Thoracic aorta (tissue), 2 donors: ENCODE measurements around the gene ADGRA1. TPM values are rescaled to one million over a fixed set of nuclear protein-coding genes. Genes with fewer than 3 reads are reported as not detected.

ENCODE experiments used
- ATAC-seq: fragments of 150-250 bp; one replicate; pipeline ENCODE4 v1.8.0; 2017; ENCODE audit warnings: low read depth; ENCODE audit not compliant: insufficient number of reproducible peaks, low FRiP score
- DNase-seq: peaks from one replicate; pipeline ENCODE4 v3.0.0-alpha.2; 2020; ENCODE audit warnings: low spot score
- H3K27ac ChIP-seq, 2 donors: fragments of 200-600 bp; sonication (generic); 1 replicate in 1 of 2; 2 replicates in 1 of 2; pipeline ENCODE4 v1.5.1; 2016; ENCODE audit warnings: mild to moderate bottlenecking in 2 of 2, moderate library complexity in 2 of 2
- H3K27me3 ChIP-seq: fragments of 200-600 bp; sonication (generic); replicated peaks from 2 replicates; pipeline ENCODE4 v1.6.0; 2016; ENCODE audit warnings: mild to moderate bottlenecking; ENCODE audit not compliant: insufficient read depth
- H3K36me3 ChIP-seq: fragments of 200-600 bp; sonication (generic); one replicate; pipeline ENCODE4 v1.5.1; 2016
- H3K4me1 ChIP-seq, 2 donors: fragments of 200-600 bp; sonication (generic); 1 replicate in 1 of 2; 2 replicates in 1 of 2; pipeline versions ENCODE4 v1.5.1 to v1.6.0; 2016; ENCODE audit warnings: low read depth in 2 of 2, mild to moderate bottlenecking in 1 of 2; ENCODE audit not compliant: control insufficient read depth in 1 of 2
- H3K4me3 ChIP-seq: fragments of 200-600 bp; sonication (generic); 2 replicates; pipeline ENCODE4 v1.5.1; 2016; ENCODE audit warnings: mild to moderate bottlenecking
- H3K9me3 ChIP-seq: fragments of 200-600 bp; sonication (generic); 2 replicates; pipeline ENCODE4 v1.5.1; 2016
- total RNA-seq, 2 donors: library from RNA; depleted of rRNA; stranded (reverse); fragments of >200 nt; gene quantifications; one replicate each; pipeline versions ENCODE4 v1.1.0 to v1.2.3, GENCODE V29; 2016
- TF ChIP-seq, protein P1 (sequence below): fragments of 200-600 bp; sonication (generic); IDR thresholded peaks from one replicate; pipeline ENCODE4 v1.5.1; 2019; ENCODE audit warnings: antibody characterized with exemption

Gene ADGRA1
- total RNA-seq, 2 donors from 2014 or later: not detected

DNA sequence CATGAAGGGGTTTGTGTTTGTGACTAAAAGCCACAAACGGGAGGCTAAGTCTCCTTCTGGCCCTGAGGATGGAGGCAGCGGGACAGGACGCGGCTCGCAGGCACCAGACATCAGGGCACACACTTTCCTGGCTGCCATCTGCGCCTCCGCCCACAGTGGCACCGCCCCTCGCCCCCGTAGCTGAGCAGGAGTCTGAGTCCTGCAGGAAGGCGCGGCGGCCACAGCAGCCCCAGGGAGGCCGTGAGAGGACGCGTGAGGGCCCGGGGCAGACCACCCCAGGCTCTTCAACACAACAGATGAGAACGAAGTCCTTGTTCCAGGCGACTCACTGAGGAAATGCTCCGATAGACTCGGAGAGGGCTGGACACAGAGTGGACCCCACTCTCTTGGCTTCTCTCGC lies 6.6 kb downstream of the ADGRA1 start:
- ATAC-seq (no peak), DNase-seq (no peak)
- TF ChIP-seq, protein P1, sequence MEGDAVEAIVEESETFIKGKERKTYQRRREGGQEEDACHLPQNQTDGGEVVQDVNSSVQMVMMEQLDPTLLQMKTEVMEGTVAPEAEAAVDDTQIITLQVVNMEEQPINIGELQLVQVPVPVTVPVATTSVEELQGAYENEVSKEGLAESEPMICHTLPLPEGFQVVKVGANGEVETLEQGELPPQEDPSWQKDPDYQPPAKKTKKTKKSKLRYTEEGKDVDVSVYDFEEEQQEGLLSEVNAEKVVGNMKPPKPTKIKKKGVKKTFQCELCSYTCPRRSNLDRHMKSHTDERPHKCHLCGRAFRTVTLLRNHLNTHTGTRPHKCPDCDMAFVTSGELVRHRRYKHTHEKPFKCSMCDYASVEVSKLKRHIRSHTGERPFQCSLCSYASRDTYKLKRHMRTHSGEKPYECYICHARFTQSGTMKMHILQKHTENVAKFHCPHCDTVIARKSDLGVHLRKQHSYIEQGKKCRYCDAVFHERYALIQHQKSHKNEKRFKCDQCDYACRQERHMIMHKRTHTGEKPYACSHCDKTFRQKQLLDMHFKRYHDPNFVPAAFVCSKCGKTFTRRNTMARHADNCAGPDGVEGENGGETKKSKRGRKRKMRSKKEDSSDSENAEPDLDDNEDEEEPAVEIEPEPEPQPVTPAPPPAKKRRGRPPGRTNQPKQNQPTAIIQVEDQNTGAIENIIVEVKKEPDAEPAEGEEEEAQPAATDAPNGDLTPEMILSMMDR: no peak
- Histone ChIP-seq H3K4me3 (no peak overlapping the region), H3K27me3 (no peaks in the 10 kb centered on the region), H3K27ac (no peak overlapping the region), H3K4me1 (no peaks in the 10 kb centered on the region), H3K9me3 (no peaks in the 10 kb centered on the region), H3K36me3 (no peaks in the 10 kb centered on the region)

DNA sequence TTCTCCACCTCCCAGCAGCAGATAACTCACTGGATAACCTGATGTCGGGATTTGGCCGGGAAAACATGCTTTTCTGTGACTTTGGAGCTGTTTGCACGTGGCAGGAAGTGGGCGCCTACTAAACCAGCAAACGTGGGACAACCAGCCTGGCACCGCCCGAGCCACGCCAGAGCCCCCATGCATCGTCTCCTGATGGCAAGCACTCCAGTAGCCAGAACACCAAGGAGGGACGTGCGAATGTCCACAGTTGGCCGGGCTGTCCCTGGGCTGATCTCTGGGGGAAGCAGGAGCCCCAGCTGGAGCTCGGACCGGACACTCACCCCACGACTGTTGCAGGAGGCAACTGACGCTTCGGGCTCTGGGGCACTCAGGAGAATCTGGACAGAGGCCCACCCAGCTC lies 7.1 kb downstream of the ADGRA1 start:
- Histone ChIP-seq H3K36me3 (no peaks in the 10 kb centered on the region), H3K27ac (no peak overlapping the region), H3K27me3 (no peaks in the 10 kb centered on the region), H3K9me3 (no peaks in the 10 kb centered on the region), H3K4me3 (no peak overlapping the region), H3K4me1 (no peaks in the 10 kb centered on the region)
- no peak for DNase-seq
- ATAC-seq: no peak
- TF ChIP-seq, protein P1: no peak

DNA sequence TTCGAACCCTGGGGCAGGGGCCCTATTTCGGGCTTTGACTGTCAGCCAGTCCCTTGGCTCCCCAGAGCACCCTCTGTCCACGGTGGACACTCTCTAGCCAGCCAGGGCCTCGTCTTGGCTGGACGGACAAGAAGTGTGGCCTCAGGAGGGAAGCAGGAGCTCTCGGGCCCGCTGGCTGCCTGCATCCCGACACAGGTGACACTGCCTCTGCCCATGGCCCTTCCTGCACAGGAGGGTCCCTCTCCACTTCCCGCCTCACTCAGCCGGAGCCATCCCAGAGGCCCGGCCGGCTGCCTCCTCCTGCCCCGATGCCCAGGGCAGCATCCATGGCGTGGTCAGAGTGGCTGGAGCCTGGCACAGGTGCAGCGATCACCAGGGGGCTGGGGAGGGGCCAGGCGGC lies 7.9 kb downstream of the ADGRA1 start:
- Histone ChIP-seq H3K27me3 (no peaks in the 10 kb centered on the region), H3K36me3 (no peaks in the 10 kb centered on the region), H3K4me1 (no peaks in the 10 kb centered on the region), H3K27ac (no peak overlapping the region), H3K9me3 (no peaks in the 10 kb centered on the region), H3K4me3 (no peak overlapping the region)
- no peak for ATAC-seq
- DNase-seq: no peak
- TF ChIP-seq, protein P1: no peak

DNA sequence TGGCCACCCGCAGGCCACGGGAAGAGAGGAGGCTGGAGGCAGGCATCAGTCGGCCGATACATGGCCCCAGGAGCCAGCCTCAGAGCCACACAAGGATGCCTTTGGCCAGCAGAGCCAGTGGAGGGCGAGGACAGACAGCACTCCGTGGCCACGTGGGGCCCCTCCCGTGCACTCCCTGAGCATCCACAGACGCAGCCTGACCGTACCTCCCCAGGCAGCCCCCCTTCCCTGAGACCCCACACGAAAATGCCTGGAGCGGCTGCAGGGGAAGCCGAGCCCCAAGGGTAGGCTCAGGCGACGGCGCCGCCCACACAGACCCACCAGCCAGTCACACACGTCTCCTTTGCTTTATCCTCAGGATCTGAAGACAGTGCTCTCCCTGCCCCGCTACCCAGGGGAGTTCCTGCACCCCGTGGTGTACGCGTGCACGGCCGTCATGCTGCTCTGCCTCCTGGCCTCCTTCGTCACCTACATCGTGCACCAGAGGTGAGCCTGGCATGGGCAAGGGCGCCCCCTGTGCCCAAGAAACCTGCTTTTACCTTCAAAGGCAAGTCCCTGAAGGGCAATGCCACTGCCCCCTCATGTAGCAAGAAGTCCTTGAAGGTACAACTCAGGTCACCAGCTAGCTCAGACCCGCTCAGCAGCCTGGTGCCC lies 9.0 kb downstream of the ADGRA1 start:
- Histone ChIP-seq H3K27ac (no peak overlapping the region), H3K4me1 (no peaks in the 10 kb centered on the region), H3K9me3 (no peaks in the 10 kb centered on the region), H3K27me3 (no peaks in the 10 kb centered on the region), H3K4me3 (no peak overlapping the region), H3K36me3 (no peaks in the 10 kb centered on the region)
- TF ChIP-seq, protein P1: no peak
- ATAC-seq (no peak), DNase-seq (no peak)

DNA sequence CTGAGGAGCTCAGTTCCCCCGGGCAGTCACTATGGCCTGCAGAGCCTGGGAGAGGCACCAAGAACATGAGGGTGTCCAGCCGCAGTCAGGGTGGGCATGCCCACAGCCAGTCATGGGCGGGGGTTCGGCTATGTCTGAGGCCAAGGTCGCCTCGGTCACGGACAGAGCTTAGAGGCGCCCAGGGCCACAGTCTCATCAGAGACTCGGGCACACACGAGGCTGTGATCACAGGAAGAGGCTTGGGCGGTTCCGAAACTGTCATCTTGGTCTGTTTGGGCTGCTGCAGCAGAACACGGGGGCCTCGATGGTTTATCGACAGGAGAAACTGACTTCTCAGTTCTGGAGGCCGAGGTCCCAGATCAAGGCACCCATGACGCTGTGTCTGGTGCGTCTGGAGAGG lies 9.7 kb downstream of the ADGRA1 start:
- no peak overlapping the region for H3K4me3 ChIP-seq
- no peaks in the 10 kb centered on the region for H3K27me3 ChIP-seq
- no peaks in the 10 kb centered on the region for H3K9me3 ChIP-seq
- TF ChIP-seq, protein P1: no peak
- H3K27ac ChIP-seq: no peak overlapping the region
- H3K4me1 ChIP-seq: no peaks in the 10 kb centered on the region
- H3K36me3 ChIP-seq: no peaks in the 10 kb centered on the region
- ATAC-seq (no peak), DNase-seq (no peak)
